ENCODE measurements around the gene DEFB131A.
"Not testable (repeated sequence)": the region's sequence is repeated elsewhere in the genome, so short reads cannot be mapped to it uniquely, and the experiment has no call there.

DNA sequence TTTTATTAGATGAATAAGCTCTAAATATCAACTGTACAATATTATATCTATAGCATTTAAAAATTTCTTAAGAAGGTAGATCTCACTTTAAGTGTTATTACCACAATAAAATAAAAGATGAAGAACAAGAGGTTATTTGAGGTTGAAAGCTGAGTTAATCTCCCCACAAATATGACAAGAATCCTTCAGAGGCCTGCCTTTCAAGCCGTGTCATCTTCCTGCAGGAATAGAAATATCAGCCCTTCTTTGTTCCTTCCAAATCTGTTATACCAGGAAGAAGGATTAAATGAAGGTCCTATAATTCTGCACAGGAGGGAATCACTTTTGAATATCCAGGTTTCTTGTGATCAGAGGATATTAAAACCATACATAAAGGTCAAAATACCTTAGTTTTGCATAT is 18.3 kb upstream of the DEFB131A start:
- TF ChIP-seq POLR2A (IDR thresholded peaks at IDR 0.05), result not testable (repeated sequence)
- TF ChIP-seq, protein P1, sequence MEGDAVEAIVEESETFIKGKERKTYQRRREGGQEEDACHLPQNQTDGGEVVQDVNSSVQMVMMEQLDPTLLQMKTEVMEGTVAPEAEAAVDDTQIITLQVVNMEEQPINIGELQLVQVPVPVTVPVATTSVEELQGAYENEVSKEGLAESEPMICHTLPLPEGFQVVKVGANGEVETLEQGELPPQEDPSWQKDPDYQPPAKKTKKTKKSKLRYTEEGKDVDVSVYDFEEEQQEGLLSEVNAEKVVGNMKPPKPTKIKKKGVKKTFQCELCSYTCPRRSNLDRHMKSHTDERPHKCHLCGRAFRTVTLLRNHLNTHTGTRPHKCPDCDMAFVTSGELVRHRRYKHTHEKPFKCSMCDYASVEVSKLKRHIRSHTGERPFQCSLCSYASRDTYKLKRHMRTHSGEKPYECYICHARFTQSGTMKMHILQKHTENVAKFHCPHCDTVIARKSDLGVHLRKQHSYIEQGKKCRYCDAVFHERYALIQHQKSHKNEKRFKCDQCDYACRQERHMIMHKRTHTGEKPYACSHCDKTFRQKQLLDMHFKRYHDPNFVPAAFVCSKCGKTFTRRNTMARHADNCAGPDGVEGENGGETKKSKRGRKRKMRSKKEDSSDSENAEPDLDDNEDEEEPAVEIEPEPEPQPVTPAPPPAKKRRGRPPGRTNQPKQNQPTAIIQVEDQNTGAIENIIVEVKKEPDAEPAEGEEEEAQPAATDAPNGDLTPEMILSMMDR (IDR thresholded peaks at IDR 0.05), result not testable (repeated sequence)

Data from lower leg skin (tissue), 3 donors.